ENCODE measurements around the gene SPON2.
"Not testable (repeated sequence)": the region's sequence is repeated elsewhere in the genome, so short reads cannot be mapped to it uniquely, and the experiment has no call there.

SPON2 gene

GRCh38 chr4:1130316-1131186, 41.8 kb downstream of the SPON2 start:
- ChIA-PET POLR2A (interaction anchor here (0.6 kb wide), 1 partner anchor 37 kb away, joined by 3 read pairs; no protein-coding TSS in a partner anchor), CTCF (interaction anchor here (0.6 to 2.0 kb wide), 10 partner anchors 9 to 385 kb away, joined by 3 to 9 read pairs (median 3); partner anchors contain the start of genes GAK, TMEM175 and UVSSA)
- peak; percentile 73; the same call in 1 of the 2 replicates for TF ChIP-seq FOXM1 (IDR thresholded peaks at IDR 0.05; ENCODE audit: borderline replicate concordance)
- no peak for TF ChIP-seq NFRKB (IDR thresholded peaks at IDR 0.05)
- DNase-seq (ENCODE audit: extremely low spot score) = peak; percentile 83

- DNase-seq (ENCODE audit: extremely low spot score) = no peak
- TF ChIP-seq ARNT (IDR thresholded peaks at IDR 0.05) = no peak
- ChIA-PET POLR2A (no interaction called here), CTCF (no interaction called here)
These were observed 45.9 kb downstream of the SPON2 start for GRCh38 chr4:1126506-1126905.

- CTCF ChIA-PET; DNase-seq (ENCODE audit: extremely low spot score); POLR2A ChIA-PET: not testable (repeated sequence)
These were observed 46.9 kb downstream of the SPON2 start for GRCh38 chr4:1125466-1125865.

- POLR2A ChIA-PET = no interaction called here
- TF ChIP-seq ARNT (IDR thresholded peaks at IDR 0.05) (no peak), ZNF384 (IDR thresholded peaks at IDR 0.05) (no peak), BHLHE40 (IDR thresholded peaks at IDR 0.05; ENCODE audit: borderline replicate concordance) (no peak), FOXM1 (IDR thresholded peaks at IDR 0.05; ENCODE audit: borderline replicate concordance) (no peak), FOXK2 (IDR thresholded peaks at IDR 0.05) (no peak)
- DNase-seq (ENCODE audit: extremely low spot score) = no peak
- CTCF ChIA-PET = no interaction called here
These were observed 47.6 kb downstream of the SPON2 start for GRCh38 chr4:1124818-1125217.

GRCh38 chr4:1122505-1122904, 49.9 kb downstream of the SPON2 start:
- no peak for TF ChIP-seq TARDBP (IDR thresholded peaks at IDR 0.05)
- TF ChIP-seq FOXK2 (IDR thresholded peaks at IDR 0.05) = no peak
- TF ChIP-seq LEF1 (IDR thresholded peaks at IDR 0.05; ENCODE audit: borderline replicate concordance) = no peak
- TF ChIP-seq L3MBTL2 (conservative IDR thresholded peaks at IDR 0.05) = no peak
- no peak for TF ChIP-seq PKNOX1 (IDR thresholded peaks at IDR 0.05)
- DNase-seq (ENCODE audit: extremely low spot score) = no peak
- POLR2A ChIA-PET = no interaction called here
- CTCF ChIA-PET = interaction anchor here (0.5 to 1.8 kb wide), 2 partner anchors 9 to 573 kb away, joined by 3 to 9 read pairs; no protein-coding TSS in a partner anchor

All from HEK293T (cell line).